HG02759 (cell line): Measurements from ENCODE around the gene SUSD5.

Experiments
- ATAC-seq: cut with Tn5 transposase; IDR thresholded peaks from one replicate; pipeline ENCODE4 v1.9.1; 2021; ENCODE audit warnings: mild to moderate bottlenecking, moderate library complexity; ENCODE audit not compliant: unreplicated experiment

SUSD5 gene

GRCh38 chr3:33218446-33219174, at the start of gene SUSD5:
Gene SUSD5, minus strand, starts transcription at chr3:33218810. Its CDS starts 13 bp downstream, at chr3:33218797.
- no peak for ATAC-seq

DNA sequence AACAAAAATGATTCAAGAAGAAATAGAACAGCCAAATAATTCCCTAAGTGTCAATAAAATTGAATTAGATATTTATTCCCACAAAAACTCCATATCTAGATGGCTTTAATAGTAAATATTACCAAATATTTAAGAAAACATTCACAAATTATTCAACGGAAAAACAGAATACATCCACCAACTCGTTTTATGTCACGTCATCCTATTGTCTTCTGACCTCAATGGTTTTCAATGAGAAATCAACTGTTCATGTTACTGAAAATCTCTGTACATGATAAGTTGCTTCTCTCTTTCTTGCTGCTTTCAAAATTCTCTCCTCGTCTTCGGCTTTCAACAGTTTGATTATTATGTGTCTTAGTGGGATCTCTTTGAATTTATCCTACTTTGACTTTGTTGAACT, 41.5 kb upstream of the SUSD5 start:
- ATAC-seq: no peak

DNA sequence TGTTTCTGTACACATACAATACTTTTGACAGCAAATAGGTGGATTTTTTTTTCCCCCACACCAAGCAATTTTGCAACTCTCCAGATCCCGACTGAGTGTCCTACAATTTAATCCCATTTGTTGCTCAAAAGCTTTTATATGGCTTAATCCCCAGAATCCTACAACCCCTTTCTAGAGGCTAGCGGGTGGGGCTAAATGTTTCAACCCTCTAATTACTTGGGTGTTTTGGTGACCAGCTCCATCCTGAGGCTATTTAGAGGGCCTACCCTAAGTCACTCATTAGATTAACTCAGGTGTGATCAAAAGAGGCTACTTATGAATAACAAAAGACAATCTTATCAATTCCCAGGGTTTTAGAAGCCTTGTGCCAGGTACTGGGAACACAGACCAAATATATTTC, 37.6 kb upstream of the SUSD5 start:
- no peak for ATAC-seq

- ATAC-seq: no peak
Measured at GRCh38 chr3:33250712-33251111, 32.1 kb upstream of the SUSD5 start.

- ATAC-seq: no peak
Measured at GRCh38 chr3:33246786-33247185, 28.2 kb upstream of the SUSD5 start.

- ATAC-seq: no peak
Measured at GRCh38 chr3:33240261-33240660, 21.7 kb upstream of the SUSD5 start.

- no peak for ATAC-seq
Measured at GRCh38 chr3:33238923-33239322, 20.3 kb upstream of the SUSD5 start.

GRCh38 chr3:33237439-33237838, 18.8 kb upstream of the SUSD5 start:
- ATAC-seq: no peak

DNA sequence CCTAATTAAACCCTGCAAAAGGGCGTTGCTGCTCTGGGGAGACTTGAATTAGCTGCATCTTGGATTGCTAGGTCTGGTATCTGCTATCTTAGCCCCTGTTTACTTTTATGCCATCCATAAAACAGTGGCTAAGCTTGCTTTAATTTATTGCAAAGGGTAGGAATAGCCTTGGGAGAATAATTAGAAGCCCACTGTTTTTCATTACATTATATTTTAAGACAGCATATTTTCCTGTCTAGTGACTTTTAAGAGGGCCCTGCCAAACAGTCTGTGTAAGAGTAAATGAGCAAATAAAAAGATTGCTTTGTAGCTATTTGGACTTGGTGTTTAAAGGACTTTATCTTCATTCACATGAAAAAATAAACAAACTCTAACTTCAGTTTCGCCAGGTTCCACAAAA, 17.4 kb upstream of the SUSD5 start:
- ATAC-seq: no peak

DNA sequence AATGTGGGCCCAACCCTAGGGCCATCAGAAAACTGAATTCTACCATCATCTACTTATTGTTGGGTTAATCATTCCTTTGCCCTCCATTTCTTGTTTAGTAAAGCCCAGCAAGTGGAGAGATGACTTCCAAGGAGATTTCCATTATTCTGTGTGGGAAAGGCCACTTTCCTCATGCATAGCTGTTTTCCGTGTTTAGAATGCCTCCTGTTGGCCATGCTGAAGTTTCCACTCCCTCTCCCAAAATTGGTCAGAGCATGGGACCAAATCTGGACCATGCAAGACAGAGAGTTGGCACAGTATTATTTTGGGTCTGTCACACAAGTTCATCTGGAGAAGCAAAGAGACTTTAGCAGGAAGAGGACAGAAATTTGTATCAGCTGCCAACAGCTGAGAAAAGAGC, 15.3 kb upstream of the SUSD5 start:
- no peak for ATAC-seq

- ATAC-seq: no peak
Measured at GRCh38 chr3:33231756-33232465, 13.3 kb upstream of the SUSD5 start.

GRCh38 chr3:33229947-33230346, 11.3 kb upstream of the SUSD5 start:
- ATAC-seq: no peak

- ATAC-seq: no peak
Measured at GRCh38 chr3:33229066-33229465, 10.5 kb upstream of the SUSD5 start.

DNA sequence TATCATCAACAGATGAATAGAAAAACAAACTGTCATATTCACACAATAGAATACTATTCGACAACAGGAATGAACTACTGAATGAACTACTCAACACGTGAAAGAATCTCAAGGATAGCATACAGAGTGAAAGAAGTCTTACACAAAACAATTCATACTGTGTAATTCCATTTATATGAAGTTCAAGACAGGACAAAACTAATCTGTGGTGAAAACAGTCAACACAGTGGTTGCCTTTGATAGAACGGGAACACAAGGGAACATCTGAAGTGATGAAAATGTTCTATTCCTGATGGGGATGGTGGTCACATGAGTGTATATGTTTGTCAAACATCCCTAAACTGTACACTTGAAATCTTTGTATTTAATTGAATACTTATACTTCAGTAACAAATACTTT, 2.6 kb upstream of the SUSD5 start:
- ATAC-seq: no peak

- no peak for ATAC-seq
Measured at GRCh38 chr3:33219175-33219487, 521 bp upstream of the SUSD5 start.

- ATAC-seq: no peak
Measured at GRCh38 chr3:33217866-33218445, 654 bp downstream of the SUSD5 start.

- no peak for ATAC-seq
Measured at GRCh38 chr3:33215739-33216138, 2.9 kb downstream of the SUSD5 start.

DNA sequence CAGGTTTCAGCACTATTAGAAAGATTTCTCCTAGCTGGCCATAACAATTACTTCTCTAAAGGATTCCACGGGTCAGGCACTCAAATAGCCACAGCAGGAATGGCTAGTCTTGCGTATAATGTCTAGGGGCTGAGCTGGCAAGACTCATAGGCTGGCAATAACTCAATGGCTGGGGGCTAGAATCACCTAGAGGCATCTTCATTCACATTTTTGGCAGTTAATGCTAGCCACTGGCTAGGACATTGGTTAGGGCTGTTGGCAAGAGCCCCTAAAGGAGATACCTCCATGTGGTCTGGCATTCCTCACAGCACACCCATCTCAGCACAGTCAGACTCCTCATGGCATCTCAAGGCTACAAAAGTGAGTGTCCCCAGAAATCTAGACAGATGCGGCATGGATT, 6.2 kb downstream of the SUSD5 start:
- no peak for ATAC-seq

- ATAC-seq: no peak
Measured at GRCh38 chr3:33211444-33211843, 7.2 kb downstream of the SUSD5 start.

DNA sequence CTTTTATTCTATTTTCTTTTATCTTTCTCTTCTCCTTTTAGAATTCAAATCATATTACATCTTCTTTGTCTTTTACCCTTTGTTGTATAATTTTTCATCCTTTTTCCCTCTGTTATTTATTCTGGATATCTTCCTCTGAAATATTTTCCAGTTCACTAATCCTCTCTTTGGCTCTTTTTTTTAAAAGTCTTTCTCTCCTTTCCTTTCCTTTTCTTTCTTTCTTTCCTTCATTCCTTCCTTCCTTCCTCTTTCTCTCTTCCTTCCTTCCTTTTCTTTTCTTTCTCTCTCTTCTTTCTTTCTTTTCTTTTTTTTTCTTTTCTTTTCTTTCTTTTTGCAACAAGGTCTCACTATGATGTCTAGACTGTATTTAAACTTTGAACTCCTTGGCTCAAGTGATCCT, 9.3 kb downstream of the SUSD5 start:
- ATAC-seq: no peak

DNA sequence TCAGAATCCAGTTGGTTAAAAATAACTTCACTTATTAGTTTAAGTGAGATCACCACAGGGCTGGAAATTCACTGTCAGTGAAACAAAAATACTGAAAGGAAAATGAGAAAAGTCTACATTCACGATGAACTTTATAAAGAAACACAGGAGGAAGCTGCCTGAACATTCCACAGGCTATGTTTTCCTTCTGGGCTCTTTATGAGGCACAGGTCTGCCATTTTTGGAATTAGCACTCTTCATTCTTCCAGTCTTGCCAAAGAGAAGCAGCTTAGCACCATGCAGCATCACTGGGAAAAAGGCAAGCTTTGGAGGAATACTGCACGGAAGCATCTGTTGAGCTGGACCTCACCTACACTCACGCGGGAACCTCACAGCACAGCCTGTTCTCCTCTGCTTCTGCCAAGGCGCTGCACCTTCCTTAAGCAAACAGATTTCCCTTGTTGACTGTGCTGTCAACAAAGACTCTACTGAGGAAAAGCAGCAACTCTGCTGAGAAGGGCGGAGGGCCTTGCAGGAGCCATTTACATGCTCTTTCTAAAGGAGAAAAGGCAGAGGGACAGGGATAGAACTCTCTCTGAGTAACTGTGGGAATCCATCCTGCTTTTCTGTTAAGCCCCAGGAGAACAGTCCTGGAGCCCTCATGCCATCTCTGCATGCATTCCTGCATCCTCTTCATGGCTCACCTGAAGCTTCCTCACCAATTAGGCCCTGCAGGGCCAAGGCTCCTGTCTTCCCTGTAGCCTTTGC, 15.7 kb downstream of the SUSD5 start:
- ATAC-seq: no peak

DNA sequence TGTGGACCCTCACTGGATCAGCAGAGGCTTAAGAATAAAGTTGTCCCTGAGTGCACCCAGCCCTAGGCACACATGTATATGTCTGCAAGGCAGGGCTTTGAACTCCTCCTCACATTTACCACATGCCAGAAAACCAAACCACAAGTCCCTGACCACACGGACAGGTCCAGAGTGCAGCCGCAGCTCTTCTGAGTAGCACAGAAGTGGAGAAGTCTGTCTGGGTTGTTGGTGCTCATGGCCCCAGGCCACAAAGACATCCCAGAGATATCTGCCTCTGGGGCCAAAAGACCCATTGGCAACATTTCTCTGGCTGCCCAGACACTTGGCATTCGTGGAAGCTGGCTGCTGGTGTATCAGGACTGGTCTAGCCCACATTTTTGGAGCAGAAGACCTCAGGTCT, 17.4 kb downstream of the SUSD5 start:
- no peak for ATAC-seq
